Anterior cingulate cortex (tissue), 58 donors: ENCODE results near the gene DIAPH3.

ENCODE experiments used
- DNase-seq, 58 donors: peaks; one replicate each; lab custom pipeline; 2025; lab: John Stamatoyannopoulos, UW

DIAPH3 gene

GRCh38 chr13:59975807-59976435 is 187.8 kb downstream of the DIAPH3 start:
- no peak for DNase-seq

GRCh38 chr13:59970847-59971246 is 192.9 kb downstream of the DIAPH3 start:
- no peak for DNase-seq

GRCh38 chr13:59963827-59964226 is 199.9 kb downstream of the DIAPH3 start:
- DNase-seq = no peak

GRCh38 chr13:59963383-59963782 is 200.3 kb downstream of the DIAPH3 start:
- DNase-seq = no peak

- no peak for DNase-seq
These were observed 201.4 kb downstream of the DIAPH3 start for GRCh38 chr13:59962343-59962742.

GRCh38 chr13:59960683-59961082 is 203.0 kb downstream of the DIAPH3 start:
- DNase-seq = no peak

GRCh38 chr13:59957438-59957837 is 206.3 kb downstream of the DIAPH3 start:
- no peak for DNase-seq

- DNase-seq = no peak
These were observed 209.1 kb downstream of the DIAPH3 start for GRCh38 chr13:59954601-59955000.

GRCh38 chr13:59951011-59951410 is 212.7 kb downstream of the DIAPH3 start:
- no peak for DNase-seq

GRCh38 chr13:59950266-59950665 is 213.5 kb downstream of the DIAPH3 start:
- DNase-seq = no peak

GRCh38 chr13:59948686-59949085 is 215.0 kb downstream of the DIAPH3 start:
- no peak for DNase-seq

GRCh38 chr13:59946944-59947343 is 216.8 kb downstream of the DIAPH3 start:
- no peak for DNase-seq

- no peak for DNase-seq
These were observed 232.1 kb downstream of the DIAPH3 start for GRCh38 chr13:59931621-59932020.

GRCh38 chr13:59924256-59924655 is 239.5 kb downstream of the DIAPH3 start:
- DNase-seq = no peak

- no peak for DNase-seq
These were observed 248.5 kb downstream of the DIAPH3 start for GRCh38 chr13:59915252-59915651.

GRCh38 chr13:59914556-59914955 is 249.2 kb downstream of the DIAPH3 start:
- DNase-seq = no peak

- peak in 4 of 58 donors; percentile 1 to 26 (median 9) for DNase-seq
These were observed 257.2 kb downstream of the DIAPH3 start for GRCh38 chr13:59906413-59907049.

GRCh38 chr13:59901191-59901590 is 262.5 kb downstream of the DIAPH3 start:
- no peak for DNase-seq

- no peak for DNase-seq
These were observed 265.7 kb downstream of the DIAPH3 start for GRCh38 chr13:59898066-59898465.

GRCh38 chr13:59893266-59893665 is 270.5 kb downstream of the DIAPH3 start:
- no peak for DNase-seq

- no peak for DNase-seq
These were observed 272.7 kb downstream of the DIAPH3 start for GRCh38 chr13:59891053-59891452.

GRCh38 chr13:59890054-59890453 is 273.7 kb downstream of the DIAPH3 start:
- DNase-seq = no peak
